ENCODE measurements around the gene SLC8A2.

DNA sequence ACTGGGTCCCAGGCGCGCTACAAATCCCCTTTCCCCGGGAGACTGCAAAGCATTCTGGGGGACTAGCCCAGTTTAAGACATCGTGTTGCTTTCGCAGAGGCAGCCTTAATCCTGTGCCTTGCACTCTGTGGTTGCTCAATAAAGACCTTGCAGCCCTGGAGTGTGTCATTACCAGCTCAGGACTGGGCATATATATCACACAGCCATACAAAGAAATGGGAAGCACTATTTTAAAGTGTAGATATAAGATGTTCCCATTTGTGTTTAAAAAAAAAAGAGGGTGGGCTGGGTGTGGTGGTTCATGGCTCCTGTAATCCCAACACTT, 32.1 kb upstream of the SLC8A2 start:
- TF ChIP-seq POLR2A (IDR thresholded peaks at IDR 0.05; ENCODE audit: low read depth) (no peak), EP300 (IDR thresholded peaks at IDR 0.05) (no peak), POLR2AphosphoS5 (IDR thresholded peaks at IDR 0.05) (no peak)
- TF ChIP-seq, protein P1, sequence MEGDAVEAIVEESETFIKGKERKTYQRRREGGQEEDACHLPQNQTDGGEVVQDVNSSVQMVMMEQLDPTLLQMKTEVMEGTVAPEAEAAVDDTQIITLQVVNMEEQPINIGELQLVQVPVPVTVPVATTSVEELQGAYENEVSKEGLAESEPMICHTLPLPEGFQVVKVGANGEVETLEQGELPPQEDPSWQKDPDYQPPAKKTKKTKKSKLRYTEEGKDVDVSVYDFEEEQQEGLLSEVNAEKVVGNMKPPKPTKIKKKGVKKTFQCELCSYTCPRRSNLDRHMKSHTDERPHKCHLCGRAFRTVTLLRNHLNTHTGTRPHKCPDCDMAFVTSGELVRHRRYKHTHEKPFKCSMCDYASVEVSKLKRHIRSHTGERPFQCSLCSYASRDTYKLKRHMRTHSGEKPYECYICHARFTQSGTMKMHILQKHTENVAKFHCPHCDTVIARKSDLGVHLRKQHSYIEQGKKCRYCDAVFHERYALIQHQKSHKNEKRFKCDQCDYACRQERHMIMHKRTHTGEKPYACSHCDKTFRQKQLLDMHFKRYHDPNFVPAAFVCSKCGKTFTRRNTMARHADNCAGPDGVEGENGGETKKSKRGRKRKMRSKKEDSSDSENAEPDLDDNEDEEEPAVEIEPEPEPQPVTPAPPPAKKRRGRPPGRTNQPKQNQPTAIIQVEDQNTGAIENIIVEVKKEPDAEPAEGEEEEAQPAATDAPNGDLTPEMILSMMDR (IDR thresholded peaks at IDR 0.05): no peak
